Stimulated activated naive CD4-positive, alpha-beta T cell treated with Interleukin-2 at 50 U/mL for 16 hours (primary cell): ENCODE data around the gene TMEM86B.

ENCODE experiments used
- DNase-seq: peaks from one replicate; lab custom pipeline; 2025; lab: John Stamatoyannopoulos, UW

Gene TMEM86B, protein sequence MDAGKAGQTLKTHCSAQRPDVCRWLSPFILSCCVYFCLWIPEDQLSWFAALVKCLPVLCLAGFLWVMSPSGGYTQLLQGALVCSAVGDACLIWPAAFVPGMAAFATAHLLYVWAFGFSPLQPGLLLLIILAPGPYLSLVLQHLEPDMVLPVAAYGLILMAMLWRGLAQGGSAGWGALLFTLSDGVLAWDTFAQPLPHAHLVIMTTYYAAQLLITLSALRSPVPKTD

DNA sequence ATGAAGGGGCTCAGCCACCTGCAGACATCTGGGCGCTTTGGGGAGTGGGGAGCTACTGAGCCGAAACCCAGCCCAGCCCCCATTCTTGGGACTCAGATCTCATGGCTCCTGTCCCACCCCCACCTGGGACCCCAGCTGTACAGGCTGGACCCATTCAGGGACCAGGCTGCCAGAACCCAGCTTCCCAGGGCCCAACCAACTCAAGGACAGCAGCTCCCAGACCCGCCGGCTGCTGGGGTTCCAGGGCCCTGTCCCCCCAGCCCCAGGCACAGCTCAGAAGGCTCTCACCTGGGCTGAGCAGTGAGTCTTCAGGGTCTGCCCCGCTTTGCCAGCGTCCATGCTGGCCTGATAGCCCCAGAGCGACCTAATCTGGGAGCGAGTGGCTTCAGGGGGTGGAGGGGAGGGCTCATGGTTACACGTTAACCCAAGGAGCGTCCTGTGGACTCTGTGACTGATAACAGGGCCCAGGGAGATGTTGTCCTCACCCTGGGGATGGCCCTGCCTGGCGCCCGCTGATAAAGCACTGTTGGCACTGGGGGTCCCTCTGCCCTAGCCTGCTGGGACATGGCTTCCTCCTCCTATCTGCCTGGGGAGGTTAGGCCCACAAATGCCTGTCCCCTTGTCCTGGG, at the start of gene TMEM86B:
TMEM86B (minus strand) TSS at position 361 of the 629 bp plus-strand sequence; CDS start at position 339, 22 bp downstream.
- DNase-seq: no peak

DNA sequence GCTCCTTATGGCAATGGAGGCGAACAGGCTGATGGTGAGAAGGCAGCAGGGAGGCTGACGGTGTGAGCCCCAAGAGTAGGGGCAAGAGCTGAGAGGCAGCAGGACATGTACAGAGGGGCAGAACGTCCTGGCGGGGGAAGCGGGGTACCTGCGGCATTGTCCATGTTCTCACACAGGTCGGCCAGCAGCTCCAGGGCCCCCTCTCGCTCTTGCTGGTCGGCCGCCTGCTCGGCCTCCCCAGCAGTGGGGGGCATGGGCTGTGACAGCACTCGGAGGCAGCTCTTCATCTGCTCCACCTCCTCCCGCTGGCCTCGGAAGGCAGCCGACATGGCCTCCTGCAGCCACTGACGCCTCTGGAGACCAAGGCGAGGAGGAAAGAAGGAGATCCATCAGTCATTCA, 48.9 kb upstream of the TMEM86B start:
- no peak for DNase-seq

DNA sequence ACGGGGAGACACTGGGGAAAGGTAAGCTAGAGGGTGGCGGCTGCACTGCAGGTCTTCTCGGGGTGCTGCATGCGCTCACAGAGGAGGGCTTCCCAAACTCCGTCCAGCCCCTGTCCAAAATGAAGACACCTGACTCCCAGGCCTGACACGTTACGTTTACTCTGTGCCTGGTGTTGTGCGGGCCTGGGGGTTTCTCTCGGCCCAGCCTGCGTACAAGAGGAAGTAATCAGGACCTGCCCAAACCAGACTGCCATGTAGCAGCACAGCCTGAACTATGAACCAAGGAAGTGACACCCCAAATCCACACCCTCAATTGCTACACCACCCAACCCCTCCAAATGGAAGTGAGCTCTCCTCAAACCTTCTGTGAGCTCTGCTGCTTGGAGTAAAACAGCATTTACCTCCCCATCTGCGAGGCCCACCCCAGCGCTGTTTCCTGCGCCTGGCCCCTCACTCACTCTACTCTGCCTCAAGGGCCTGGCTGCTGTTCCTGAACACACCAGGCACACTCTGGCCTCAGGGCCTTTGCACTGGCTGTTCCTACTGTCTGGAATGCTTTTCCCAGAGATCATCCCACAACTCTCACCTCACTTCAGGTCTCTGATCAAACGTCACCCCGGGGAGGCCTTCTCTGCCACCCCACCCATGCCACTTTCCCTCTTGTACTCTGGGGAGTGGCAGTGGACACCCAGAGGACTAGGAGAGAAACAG, 48.3 kb upstream of the TMEM86B start:
- DNase-seq: no peak

DNA sequence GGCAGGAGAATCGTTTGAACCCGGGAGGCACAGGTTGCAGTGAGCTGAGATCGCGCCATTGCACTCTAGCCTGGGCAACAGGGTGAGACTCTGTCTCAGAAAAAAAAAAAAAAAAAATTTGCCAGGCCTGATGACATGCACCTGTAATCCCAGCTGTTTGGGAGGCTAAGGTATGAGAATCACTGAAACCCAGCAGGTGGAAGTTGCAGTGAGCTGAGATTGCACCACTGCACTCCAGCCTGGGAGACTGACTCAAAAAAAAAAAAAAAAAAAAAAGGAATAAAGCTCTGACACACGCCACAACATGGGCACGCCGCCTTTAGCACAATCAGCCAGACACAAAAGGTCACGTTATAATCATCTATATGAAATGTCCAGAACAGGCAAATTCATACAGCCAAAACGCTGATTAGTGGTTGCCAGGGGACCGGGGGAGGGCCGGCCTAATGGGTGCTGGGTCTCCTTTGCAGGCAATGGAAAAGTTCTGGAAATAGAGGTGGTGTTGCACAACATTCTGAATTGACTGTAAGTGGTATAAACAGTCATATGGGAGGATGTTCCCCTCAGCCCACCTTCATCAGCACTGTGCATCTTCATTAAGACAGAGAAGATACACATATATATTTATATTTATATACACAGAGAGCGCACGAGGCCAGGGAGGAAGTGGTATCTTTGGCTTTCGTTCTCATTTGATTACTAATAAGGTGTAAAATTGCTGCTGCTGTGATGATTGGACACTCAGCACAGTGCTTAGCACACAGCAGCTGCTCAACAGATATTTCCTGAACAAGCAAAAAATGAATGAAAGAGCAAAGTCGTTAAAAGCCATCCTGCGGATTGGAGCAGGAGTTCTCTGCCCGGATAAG, 47.5 kb upstream of the TMEM86B start:
- no peak for DNase-seq

DNA sequence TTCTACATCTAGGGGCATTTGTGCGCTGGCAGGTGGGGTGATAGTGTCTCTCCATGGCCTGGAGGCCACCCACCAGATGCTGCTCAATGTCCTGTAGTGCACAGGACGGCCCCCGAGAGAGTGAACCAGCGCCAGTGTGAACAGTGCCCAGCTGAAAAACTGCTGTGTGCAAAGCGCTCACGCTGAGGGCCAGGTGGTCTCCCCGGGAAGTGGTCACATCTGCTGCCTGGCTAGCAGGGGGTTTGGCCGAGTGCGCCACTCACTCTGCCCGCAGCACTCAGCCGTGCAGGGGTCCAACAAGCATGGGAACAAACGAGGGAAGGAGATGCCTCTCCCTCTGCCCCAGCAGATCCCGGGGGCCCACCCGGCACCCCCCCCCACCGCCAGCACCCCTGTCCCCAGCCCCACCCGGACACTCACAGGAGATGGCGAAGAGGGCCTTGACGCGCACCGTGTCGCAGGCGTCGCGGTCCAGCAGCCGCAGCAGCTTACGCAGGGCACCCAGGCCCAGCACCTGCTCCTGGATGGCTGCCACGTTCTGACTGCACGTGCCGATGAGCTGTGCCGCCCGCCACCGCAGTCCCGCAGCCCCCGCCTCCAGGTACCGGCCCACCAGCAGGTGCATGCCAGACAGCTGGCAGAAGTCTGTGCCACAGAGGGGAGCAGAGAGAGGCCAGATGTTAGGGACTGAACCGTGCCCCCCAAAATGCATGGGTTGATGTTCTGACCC, 45.6 kb upstream of the TMEM86B start:
- no peak for DNase-seq

DNA sequence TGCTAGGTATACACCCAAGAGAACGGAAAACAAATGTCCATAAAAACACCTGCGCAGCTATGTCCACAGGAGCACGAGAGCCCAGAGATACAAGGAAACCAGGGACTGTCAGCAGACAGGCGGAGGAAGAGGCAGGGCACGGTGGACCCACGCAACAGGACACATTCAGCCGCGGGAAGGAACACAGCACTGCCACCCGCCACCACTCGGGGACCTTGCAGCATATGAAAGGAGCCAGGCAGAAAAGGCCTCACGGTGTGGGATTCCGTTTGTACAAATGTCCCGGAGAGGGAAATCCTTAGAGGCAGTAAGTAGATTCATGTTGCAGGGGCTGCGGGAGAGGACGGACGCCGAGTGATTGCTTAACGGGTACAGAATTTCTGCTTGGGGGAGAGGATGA, 43.6 kb upstream of the TMEM86B start:
- no peak for DNase-seq

DNA sequence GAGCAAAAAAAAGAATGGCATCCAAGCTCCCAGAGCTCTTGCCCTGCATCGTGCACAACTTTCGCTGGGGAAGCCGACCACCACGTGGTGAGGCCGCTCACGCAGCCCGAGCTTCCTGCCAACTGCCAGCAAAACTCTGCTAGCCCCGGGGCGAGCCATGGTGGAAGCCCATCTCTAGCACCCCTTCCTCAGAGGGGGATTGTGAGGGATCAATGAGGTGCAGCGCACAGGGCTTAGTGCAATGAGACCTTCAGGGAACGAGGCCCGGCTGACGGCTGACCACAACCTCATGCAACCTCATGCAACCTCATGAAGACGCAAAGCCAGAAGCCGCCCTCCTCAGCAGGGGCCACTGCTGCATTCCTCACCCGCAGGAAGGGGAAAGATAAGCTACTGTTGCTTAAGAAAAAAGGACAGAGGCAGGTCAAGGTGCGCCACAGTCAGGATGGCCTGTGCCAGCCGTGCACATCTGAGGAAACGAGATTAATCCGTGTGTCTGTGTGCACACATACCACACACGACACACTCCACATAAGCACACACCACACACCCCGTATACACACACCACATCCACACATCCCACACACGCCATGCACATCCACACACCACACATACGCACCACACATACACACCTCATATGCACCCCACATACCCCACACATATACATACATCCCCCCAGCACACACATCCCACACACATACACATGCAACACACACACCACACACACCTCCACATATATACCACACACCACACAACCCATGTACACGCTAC, 41.8 kb upstream of the TMEM86B start:
- DNase-seq: no peak

DNA sequence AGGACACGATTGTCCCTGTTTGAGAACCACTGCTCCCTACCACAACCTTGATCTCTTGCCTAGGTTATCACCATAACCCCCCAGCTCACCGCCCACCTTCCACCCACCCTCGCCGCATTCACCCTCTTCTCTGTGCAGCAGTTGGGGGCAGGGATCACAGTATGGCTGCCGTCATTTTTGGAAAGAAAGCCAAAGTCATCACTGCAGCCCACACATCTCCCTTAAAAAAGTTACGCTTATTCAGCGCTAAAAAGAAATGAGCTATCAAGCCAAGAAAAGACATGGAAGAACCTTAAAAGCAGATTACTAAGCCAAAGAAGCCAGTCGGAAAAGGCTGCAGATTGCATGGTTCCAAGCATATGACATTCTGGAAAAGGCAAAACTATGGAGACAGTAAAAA, 40.7 kb upstream of the TMEM86B start:
- DNase-seq: no peak

DNA sequence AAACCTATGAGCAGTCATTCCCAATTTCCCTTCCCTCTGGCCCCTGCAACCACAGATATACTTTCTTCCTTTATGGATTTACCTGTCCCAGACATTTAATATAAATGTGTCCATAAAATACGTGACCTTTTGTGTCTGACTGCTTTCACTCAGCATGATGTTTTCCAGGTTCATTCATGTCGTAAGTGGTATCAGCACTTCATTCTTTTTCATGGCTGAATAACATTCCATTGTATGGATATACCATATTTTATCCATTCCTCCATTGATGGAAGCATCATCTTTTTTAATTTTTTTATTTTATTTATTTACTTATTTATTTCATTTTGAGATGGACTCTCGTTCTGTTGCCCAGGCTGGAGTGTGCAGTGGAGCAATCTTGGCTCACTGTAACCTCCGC, 38.3 kb upstream of the TMEM86B start:
- DNase-seq: no peak

DNA sequence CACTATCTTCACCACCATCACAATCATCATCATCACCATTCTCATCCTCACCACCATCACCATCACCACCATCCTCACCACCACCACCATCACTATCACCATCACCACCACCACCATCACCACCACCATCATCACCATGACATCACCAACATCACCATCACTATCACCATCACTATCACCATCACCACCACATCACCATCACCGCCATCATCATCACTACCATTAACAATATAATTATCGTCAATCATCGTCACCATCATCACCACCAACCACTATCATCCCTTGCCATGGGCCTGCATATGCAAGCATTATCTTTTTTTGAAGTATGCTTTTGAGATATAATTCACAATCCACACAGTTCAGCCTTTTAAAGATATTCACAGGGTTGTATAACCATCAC, 37.8 kb upstream of the TMEM86B start:
- DNase-seq: no peak

DNA sequence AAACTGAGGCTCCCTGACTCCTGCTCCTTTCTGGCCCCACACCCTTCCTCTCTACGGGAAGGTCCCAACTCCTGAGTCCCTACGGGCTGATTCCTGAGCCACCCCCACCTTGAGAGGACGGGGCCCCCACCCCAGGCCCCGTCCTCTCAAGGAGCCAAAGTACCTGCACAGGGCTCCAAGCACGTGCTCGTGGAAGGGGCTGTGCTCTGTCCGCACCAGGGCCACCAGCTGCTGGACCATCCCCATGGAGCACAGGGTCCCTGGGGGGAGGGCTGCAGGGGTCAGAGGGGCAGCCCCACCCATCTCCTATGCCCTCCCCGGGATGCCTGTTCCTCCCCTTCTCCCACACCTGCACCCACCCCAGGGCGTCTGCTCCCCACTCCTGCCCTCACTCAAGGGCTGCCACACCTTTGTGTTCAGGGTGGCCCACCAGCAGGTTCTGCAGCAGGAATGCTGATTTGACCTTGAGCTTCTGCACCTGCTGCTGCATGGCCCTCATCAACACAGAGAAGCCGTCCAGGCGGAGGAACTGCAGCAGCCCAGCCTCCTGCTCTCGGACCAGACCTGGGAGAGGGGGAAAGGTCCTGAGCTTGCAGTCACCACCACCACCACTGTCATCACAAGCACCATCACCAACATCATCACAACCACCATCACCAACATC, 37.3 kb upstream of the TMEM86B start:
- no peak for DNase-seq

DNA sequence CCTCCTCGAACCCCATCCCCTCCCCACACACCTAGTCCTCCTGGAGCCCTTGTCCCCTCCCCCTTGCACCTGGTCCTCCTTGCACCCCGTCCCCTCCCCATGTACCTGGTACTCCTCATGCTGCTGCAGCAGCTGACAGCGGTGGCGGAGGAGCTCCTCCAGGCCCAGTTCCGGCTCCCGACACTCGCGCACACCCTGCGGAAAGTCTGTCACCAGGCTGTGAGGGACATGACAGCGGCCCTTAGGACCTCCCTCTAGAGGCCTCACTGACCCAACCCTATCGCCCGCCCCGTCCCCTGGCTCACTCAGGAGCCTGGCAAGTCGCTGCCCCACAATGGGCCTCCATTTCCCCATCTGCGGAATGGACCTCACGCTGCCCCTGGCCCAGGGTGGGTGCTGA, 36.6 kb upstream of the TMEM86B start:
- no peak for DNase-seq

DNA sequence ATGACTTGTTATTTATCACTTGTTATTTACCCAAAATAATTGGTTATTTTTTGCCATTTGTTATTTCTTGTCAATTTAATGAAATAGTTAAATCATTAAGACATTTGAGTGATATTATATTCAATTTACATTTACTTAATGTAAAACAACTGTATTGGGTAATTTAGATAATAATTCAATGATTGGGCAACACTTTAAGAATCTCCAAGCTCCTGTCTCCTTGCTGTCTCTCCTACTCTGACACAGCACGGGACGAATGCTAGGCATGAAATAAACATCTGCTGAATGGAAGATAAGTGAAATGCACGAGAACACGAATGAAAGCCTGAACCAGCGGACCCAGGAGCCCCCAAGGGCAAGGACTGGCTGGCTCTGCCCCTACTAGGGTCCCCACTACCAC, 36.0 kb upstream of the TMEM86B start:
- DNase-seq: no peak

DNA sequence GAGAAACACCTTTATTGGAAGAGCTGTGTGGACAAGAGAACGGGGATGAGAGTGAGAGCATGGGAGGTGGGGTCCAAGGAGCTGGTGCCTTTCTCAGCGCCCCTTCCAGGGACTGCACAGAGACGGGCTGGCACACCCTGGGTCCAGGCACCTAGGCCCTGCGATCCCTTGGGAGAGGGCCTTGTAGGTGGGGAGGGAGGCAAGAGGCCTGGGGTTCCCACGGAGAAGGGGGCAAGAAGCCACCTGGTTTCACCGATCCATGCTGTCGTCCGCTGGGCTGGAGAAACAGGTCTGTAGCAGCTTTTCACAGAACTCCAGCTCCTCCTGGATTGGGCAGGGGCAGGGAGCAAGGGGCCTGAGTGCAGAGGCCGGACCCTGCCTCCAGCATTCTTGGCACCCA, 33.8 kb upstream of the TMEM86B start:
- no peak for DNase-seq

DNA sequence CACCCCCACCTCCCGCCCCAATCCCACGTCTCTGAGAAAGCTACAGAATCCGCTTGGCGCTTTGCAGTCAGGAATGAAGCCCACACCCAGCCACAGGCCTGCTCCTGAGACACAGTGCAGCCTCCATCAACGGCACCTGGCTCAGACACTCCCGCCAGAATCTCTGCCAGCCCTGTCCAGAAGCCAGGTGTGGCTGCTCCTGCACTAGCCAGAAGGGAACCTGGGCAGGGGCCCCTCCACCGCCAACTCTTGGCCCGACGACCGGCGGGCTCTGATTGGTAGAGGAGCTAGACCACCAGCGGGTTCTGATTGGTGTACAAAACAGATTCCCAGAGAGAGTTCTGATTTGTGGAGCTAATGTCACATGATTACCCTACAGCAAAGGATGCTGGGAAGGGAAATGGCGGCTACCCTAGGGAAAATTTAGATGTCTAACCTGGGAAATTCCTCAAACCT, 33.1 kb upstream of the TMEM86B start:
- DNase-seq: no peak

DNA sequence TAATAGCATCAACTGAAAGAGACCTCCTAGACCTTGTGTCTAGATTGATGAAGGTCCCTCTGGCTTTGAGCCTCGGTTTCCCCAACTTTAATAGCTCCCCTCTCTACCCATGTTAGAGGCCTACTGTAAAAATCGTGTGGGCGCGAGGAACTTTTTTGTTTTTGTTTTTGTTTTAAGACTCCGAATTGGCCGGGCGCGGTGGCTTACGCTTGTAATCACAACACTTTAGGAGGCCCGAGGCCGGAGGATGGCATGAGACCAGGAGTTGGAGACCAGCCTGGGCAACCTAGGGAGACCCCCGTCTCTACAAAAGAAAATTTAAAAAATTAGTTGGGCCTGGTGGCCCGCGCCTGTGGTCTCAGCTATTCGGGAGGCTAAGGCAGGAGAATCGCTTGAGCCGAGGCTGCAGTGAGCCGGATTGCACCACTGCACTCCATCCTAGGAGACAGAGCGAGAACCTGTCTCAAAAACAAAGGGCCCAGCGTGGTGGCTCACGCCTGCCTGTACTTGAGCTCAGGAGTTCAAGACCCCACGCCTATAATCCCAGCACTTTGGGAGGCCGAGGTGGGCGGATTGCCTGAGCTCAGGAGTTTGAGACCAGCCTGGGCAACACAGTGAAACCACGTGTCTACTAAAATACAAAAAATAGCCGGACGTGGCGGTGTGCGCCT, 31.1 kb upstream of the TMEM86B start:
- DNase-seq: no peak

DNA sequence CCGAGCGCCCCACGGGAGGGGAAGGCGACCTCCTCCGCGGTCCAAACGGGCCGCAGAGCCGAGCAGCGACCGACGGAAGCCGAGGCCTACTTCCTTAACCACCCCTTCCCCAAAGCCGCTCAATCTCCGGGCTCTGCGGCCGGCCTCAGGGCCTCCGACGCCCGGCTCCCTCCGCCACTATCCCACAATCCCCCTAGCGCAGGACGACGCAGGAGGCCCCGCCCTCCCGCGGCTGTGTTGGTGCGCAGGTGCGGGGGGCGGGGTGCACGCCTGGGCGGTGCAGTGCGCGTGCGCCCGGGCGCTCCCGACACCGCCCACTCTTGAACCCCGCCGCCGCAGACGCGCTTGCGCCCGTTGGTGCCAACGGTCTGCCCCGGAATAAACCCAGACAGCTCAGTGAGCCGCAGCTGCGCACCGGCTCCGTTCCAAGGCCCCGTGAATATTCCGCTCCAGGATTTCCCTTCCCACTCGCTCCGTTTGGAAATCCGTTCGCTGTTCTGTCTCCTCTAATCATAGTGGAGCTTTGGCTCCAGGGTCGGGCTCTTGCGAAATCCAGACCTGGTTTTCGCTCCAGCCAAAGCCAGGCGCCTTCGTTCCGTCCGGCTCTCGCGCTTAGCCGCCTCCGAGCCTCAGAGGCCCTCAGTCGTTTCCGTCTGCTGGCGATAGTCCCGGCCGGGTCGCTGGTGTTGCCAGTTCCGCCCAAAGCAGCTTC, 30.4 kb upstream of the TMEM86B start, which contains the start of gene PPP6R1:
PPP6R1 (minus strand) TSS at position 190 of the 712 bp plus-strand sequence. CDS start 11,914 bp downstream, outside the sequence.
- DNase-seq: peak; percentile 96

DNA sequence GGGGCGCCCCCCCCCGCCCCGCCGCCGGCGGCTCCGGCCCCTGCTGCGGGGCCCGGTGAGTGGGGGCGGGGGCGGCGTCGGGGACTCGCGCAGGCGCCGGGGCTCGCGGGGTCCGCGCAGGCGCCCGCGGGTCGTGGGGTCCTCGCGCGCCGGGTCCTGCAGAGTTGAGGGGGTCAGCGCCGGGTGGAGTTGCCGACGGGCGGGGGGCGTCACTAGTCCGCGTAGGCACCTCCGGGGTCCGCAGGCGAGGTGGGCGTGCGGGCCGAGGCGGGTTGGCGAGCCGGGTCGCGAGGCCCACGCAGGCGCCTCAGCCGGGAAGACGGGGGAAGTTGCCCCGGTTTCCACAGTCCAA, 29.9 kb upstream of the TMEM86B start:
- DNase-seq: peak; percentile 49
